Measurements from ENCODE around the gene SLC66A1.
"Not testable (repeated sequence)": the region's sequence is repeated elsewhere in the genome, so short reads cannot be mapped to it uniquely, and the experiment has no call there.

The SLC66A1 gene

GRCh38 chr1:19304081-19304480 lies 8.0 kb upstream of the SLC66A1 start:
- DNase-seq (ENCODE audit: low read depth in 1 of 2, low spot score in 1 of 2) = not testable (repeated sequence)

GRCh38 chr1:19305880-19306279 lies 6.2 kb upstream of the SLC66A1 start:
- DNase-seq (ENCODE audit: low read depth in 1 of 2, low spot score in 1 of 2) = no peak

GRCh38 chr1:19306941-19307340 lies 5.2 kb upstream of the SLC66A1 start:
- DNase-seq (ENCODE audit: low read depth in 1 of 2, low spot score in 1 of 2) = no peak

GRCh38 chr1:19307794-19308508 lies 4.2 kb upstream of the SLC66A1 start:
- no peak for DNase-seq (ENCODE audit: low read depth in 1 of 2, low spot score in 1 of 2)

GRCh38 chr1:19308509-19308907 lies 3.6 kb upstream of the SLC66A1 start:
- no peak for DNase-seq (ENCODE audit: low read depth in 1 of 2, low spot score in 1 of 2)

- DNase-seq (ENCODE audit: low read depth in 1 of 2, low spot score in 1 of 2) = no peak
Observed at GRCh38 chr1:19309123-19309813, 2.9 kb upstream of the SLC66A1 start.

GRCh38 chr1:19310061-19310460 lies 2.1 kb upstream of the SLC66A1 start:
- no peak for DNase-seq (ENCODE audit: low read depth in 1 of 2, low spot score in 1 of 2)

- no peak for DNase-seq (ENCODE audit: low read depth in 1 of 2, low spot score in 1 of 2)
Observed at GRCh38 chr1:19310720-19311502, 1.2 kb upstream of the SLC66A1 start.

GRCh38 chr1:19311503-19311930 lies 609 bp upstream of the SLC66A1 start:
- no peak for DNase-seq (ENCODE audit: low read depth in 1 of 2, low spot score in 1 of 2)

- DNase-seq (ENCODE audit: low read depth in 1 of 2, low spot score in 1 of 2) = no peak
Observed at GRCh38 chr1:19312782-19313635, 883 bp downstream of the SLC66A1 start.

GRCh38 chr1:19313636-19313959 lies 1.5 kb downstream of the SLC66A1 start:
- DNase-seq (ENCODE audit: low read depth in 1 of 2, low spot score in 1 of 2) = no peak

- DNase-seq (ENCODE audit: low read depth in 1 of 2, low spot score in 1 of 2) = no peak
Observed at GRCh38 chr1:19313961-19314882, 2.1 kb downstream of the SLC66A1 start.

GRCh38 chr1:19315378-19316198 lies 3.5 kb downstream of the SLC66A1 start:
- DNase-seq (ENCODE audit: low read depth in 1 of 2, low spot score in 1 of 2) = no peak

GRCh38 chr1:19317126-19317910 lies 5.2 kb downstream of the SLC66A1 start:
- DNase-seq (ENCODE audit: low read depth in 1 of 2, low spot score in 1 of 2) = no peak

GRCh38 chr1:19319196-19319595 lies 7.1 kb downstream of the SLC66A1 start:
- no peak for DNase-seq (ENCODE audit: low read depth in 1 of 2, low spot score in 1 of 2)

- DNase-seq (ENCODE audit: low read depth in 1 of 2, low spot score in 1 of 2) = no peak
Observed at GRCh38 chr1:19321071-19321470, 8.9 kb downstream of the SLC66A1 start.

- no peak for DNase-seq (ENCODE audit: low read depth in 1 of 2, low spot score in 1 of 2)
Observed at GRCh38 chr1:19322481-19322880, 10.4 kb downstream of the SLC66A1 start.

- no peak for DNase-seq (ENCODE audit: low read depth in 1 of 2, low spot score in 1 of 2)
Observed at GRCh38 chr1:19323987-19324664, 12.0 kb downstream of the SLC66A1 start.

Data from stimulated activated CD4-positive, alpha-beta T cell treated with anti-CD3 and anti-CD28 coated beads, Interleukin-15, amount 100 ng/mL, for 1 hour (primary cell).